ENCODE measurements around the gene SLC18B1. TPM values are rescaled to one million over a fixed set of nuclear protein-coding genes. Genes with fewer than 3 reads are reported as not detected.

SLC18B1 gene
- polyA plus RNA-seq, 1 of the 3 experiments (the other 2 are of a cell fraction), result 1.2 TPM

DNA sequence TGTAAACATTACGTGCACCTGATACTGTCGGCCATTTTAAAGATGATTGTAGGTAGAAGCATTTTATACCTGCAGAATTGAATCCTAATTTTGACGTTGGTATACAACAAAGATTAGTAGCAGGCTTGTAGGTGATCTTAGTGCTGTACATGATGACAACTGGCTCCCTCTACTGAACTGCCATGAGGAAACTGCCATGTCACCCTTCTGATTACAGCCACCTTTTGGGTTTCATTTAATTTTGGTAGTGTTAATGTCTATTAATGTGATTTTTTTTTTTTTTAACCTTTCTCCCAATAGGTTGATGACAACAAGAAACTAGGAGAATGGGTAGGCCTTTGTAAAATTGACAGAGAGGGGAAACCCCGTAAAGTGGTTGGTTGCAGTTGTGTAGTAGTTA lies 18.2 kb upstream of the SLC18B1 start:
- Histone ChIP-seq H3K4me1 (ENCODE audit: control insufficient read depth in 1 of 2, insufficient read depth in 2 of 2, low read depth in 1 of 2, low read length in 1 of 2) (peaks cover 13 to 21% of the 10 kb centered on the region in 2 experiments; a peak in 3 of 4 replicates), H3K36me3 (replicated peaks in 1 of 2; ENCODE audit: control insufficient read depth in 1 of 2, insufficient read depth in 2 of 2, low read length in 1 of 2) (peaks cover 35 to 39% of the 10 kb centered on the region in 2 experiments), H4K20me1 (ENCODE audit: insufficient read depth) (peaks cover 51% of the 10 kb centered on the region), H3F3A (replicated peaks; ENCODE audit: insufficient read depth) (peaks cover 65% of the 10 kb centered on the region), H3K9me3 (no peaks in the 10 kb centered on the region), H3K4me3 (ENCODE audit: low read depth in 2 of 2, low read length in 1 of 2) (peak overlapping the region; percentile 83 to 93; a peak in 2 of 4 replicates), H2AFZ (ENCODE audit: low read depth) (no peak overlapping the region), H3K9ac (no peak overlapping the region), H3K79me2 (ENCODE audit: insufficient read depth) (peaks cover 33% of the 10 kb centered on the region), H3K27me3 (ENCODE audit: insufficient read depth) (no peaks in the 10 kb centered on the region; the same call in 1 of the 2 replicates), H3K4me2 (peak overlapping the region; percentile 88; the same call in 1 of the 2 replicates), H3K9me2 (no peaks in the 10 kb centered on the region), H3K27ac (ENCODE audit: low read depth in 2 of 2, low read length in 1 of 2) (no peak overlapping the region)
- no peak for TF ChIP-seq TAF1 (IDR thresholded peaks at IDR 0.05; ENCODE audit: borderline replicate concordance, low read depth, low read length)
- TF ChIP-seq POLR2AphosphoS5 (IDR thresholded peaks at IDR 0.05; ENCODE audit: low read depth, low read length), result no peak
- TF ChIP-seq GATA2 (CRISPR knock-in tag; IDR thresholded peaks at IDR 0.05), result no peak
- TF ChIP-seq TEAD4 (IDR thresholded peaks at IDR 0.05; ENCODE audit: borderline replicate concordance, insufficient read depth), result no peak
- no peak for TF ChIP-seq FOSL2 (IDR thresholded peaks at IDR 0.05; ENCODE audit: borderline replicate concordance, low read depth)
- TF ChIP-seq CHD2 (IDR thresholded peaks at IDR 0.05; ENCODE audit: low read length, partially characterized antibody), result no peak
- TF ChIP-seq, protein P1, sequence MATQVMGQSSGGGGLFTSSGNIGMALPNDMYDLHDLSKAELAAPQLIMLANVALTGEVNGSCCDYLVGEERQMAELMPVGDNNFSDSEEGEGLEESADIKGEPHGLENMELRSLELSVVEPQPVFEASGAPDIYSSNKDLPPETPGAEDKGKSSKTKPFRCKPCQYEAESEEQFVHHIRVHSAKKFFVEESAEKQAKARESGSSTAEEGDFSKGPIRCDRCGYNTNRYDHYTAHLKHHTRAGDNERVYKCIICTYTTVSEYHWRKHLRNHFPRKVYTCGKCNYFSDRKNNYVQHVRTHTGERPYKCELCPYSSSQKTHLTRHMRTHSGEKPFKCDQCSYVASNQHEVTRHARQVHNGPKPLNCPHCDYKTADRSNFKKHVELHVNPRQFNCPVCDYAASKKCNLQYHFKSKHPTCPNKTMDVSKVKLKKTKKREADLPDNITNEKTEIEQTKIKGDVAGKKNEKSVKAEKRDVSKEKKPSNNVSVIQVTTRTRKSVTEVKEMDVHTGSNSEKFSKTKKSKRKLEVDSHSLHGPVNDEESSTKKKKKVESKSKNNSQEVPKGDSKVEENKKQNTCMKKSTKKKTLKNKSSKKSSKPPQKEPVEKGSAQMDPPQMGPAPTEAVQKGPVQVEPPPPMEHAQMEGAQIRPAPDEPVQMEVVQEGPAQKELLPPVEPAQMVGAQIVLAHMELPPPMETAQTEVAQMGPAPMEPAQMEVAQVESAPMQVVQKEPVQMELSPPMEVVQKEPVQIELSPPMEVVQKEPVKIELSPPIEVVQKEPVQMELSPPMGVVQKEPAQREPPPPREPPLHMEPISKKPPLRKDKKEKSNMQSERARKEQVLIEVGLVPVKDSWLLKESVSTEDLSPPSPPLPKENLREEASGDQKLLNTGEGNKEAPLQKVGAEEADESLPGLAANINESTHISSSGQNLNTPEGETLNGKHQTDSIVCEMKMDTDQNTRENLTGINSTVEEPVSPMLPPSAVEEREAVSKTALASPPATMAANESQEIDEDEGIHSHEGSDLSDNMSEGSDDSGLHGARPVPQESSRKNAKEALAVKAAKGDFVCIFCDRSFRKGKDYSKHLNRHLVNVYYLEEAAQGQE (IDR thresholded peaks at IDR 0.05; ENCODE audit: low read depth, low read length), result no peak
- no peak for TF ChIP-seq EZH2phosphoT487 (IDR thresholded peaks at IDR 0.05; ENCODE audit: borderline replicate concordance, low read depth)
- TF ChIP-seq FOXM1 (IDR thresholded peaks at IDR 0.05; ENCODE audit: low read depth), result no peak
- TF ChIP-seq, protein P2, sequence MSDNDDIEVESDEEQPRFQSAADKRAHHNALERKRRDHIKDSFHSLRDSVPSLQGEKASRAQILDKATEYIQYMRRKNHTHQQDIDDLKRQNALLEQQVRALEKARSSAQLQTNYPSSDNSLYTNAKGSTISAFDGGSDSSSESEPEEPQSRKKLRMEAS (IDR thresholded peaks at IDR 0.05; ENCODE audit: low read depth), result no peak
- no peak for TF ChIP-seq JUND (IDR thresholded peaks at IDR 0.05)
- TF ChIP-seq, protein P3, sequence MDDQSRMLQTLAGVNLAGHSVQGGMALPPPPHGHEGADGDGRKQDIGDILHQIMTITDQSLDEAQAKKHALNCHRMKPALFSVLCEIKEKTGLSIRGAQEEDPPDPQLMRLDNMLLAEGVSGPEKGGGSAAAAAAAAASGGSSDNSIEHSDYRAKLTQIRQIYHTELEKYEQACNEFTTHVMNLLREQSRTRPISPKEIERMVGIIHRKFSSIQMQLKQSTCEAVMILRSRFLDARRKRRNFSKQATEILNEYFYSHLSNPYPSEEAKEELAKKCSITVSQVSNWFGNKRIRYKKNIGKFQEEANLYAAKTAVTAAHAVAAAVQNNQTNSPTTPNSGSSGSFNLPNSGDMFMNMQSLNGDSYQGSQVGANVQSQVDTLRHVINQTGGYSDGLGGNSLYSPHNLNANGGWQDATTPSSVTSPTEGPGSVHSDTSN (IDR thresholded peaks at IDR 0.05), result no peak
- no peak for TF ChIP-seq GABPA (IDR thresholded peaks at IDR 0.05; ENCODE audit: low read depth)
- no peak for TF ChIP-seq RAD21 (IDR thresholded peaks at IDR 0.05; ENCODE audit: low read length)
- no peak for TF ChIP-seq RXRA (IDR thresholded peaks at IDR 0.05; ENCODE audit: borderline replicate concordance, low read depth)
- TF ChIP-seq MXI1 (IDR thresholded peaks at IDR 0.05; ENCODE audit: low read depth, low read length), result no peak
- no peak for TF ChIP-seq YY1 (IDR thresholded peaks at IDR 0.05; ENCODE audit: low read depth)
- TF ChIP-seq, protein P4, sequence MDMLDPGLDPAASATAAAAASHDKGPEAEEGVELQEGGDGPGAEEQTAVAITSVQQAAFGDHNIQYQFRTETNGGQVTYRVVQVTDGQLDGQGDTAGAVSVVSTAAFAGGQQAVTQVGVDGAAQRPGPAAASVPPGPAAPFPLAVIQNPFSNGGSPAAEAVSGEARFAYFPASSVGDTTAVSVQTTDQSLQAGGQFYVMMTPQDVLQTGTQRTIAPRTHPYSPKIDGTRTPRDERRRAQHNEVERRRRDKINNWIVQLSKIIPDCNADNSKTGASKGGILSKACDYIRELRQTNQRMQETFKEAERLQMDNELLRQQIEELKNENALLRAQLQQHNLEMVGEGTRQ (IDR thresholded peaks at IDR 0.05; ENCODE audit: borderline replicate concordance, low read depth, low read length), result no peak
- 67% methylated on average over 4 of the region's 4 CpGs for WGBS (ENCODE audit: low lambda C conversion rate)
- ChIA-PET POLR2A (no interaction called here), CTCF (interaction anchor here (1.0 to 3.5 kb wide), 4 partner anchors 9 to 368 kb away, joined by 3 to 18 read pairs (median 4); no protein-coding TSS in a partner anchor)
- no peak for DNase-seq

Measured in SK-N-SH (cell line).